Measurements from ENCODE around the gene HDLBP.

HDLBP gene

DNA sequence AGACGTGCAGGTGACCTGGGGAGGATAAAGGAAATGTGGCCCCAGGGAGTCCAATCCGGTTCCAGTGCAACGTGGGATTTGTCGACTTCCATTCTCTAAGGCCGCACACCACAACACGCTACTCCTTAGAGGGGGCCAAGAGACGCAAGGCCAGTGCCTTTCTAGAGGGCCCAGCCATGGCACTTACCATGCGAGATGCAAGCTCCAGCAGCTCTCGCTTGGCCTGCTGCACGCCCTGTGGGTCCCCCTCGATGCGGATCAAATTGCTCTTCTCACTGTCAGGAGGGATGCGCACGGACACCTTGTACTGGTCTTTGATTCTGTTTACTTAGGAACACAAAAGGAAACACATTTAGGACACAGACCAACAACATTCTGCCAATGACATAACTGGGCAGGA, 65.8 kb downstream of the HDLBP start:
- no peak for DNase-seq (ENCODE audit: low spot score)

DNA sequence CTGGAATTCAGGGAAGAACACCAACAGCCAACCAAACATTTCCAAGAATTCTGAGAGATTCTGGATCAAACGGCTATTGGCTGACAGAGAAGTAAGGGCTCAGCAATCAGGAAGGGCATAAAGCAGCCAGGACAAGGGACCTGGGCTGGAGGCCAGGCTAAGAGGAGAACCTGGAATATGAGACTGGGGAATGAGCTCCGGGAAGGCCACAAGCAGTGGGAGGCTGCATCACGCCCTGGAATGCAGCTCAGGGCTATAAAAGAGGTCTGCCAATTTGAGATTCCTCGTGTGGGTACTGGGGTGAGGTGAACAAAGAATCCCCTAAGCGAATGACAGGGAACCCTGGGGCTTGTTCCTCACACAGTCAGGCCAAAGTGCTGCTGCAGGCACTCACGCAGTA, 66.6 kb downstream of the HDLBP start:
- no peak for DNase-seq (ENCODE audit: low spot score)

- DNase-seq (ENCODE audit: low spot score), result no peak
Measured at GRCh38 chr2:241248289-241248688, 67.2 kb downstream of the HDLBP start.

- no peak for DNase-seq (ENCODE audit: low spot score)
Measured at GRCh38 chr2:241244368-241244767, 71.1 kb downstream of the HDLBP start.

DNA sequence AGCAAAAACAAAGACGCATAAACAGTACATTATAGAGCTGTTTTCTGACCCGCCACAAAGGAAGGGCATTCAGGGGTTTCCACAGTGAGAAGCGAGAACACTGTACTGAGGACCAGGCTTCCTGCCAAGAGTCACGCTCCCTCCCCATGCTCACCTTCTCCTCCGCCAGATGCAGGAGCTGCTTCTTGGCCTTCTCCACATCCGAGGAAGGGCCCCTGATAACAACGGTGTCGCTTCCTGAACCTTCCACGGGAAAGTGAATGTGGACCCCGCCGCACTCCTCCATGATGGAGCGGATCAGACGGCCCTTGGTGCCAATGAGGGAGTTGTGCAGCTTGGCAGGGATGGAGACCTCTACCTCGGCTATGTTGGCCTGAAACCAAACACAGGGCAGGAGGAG, 73.2 kb downstream of the HDLBP start:
- no peak for DNase-seq (ENCODE audit: low spot score)

DNA sequence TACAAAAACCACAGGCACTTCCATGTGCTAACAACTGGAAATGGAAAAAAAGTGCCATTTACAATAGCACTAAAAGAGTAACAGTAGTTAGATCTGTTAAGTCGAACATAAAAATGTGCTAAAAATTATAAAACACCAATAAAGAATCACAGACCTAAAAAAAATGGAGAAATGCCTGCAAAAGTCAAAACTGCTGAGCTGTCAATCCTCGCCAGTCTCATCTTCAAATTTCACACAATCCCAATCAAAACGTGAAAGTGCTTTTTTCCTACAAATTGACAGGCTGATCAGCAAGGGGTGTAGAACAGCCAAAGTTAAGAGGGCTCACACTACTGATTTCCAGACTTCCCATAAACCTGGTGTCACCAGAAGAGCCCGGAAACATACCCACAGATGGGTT, 73.8 kb downstream of the HDLBP start:
- DNase-seq (ENCODE audit: low spot score), result no peak

DNA sequence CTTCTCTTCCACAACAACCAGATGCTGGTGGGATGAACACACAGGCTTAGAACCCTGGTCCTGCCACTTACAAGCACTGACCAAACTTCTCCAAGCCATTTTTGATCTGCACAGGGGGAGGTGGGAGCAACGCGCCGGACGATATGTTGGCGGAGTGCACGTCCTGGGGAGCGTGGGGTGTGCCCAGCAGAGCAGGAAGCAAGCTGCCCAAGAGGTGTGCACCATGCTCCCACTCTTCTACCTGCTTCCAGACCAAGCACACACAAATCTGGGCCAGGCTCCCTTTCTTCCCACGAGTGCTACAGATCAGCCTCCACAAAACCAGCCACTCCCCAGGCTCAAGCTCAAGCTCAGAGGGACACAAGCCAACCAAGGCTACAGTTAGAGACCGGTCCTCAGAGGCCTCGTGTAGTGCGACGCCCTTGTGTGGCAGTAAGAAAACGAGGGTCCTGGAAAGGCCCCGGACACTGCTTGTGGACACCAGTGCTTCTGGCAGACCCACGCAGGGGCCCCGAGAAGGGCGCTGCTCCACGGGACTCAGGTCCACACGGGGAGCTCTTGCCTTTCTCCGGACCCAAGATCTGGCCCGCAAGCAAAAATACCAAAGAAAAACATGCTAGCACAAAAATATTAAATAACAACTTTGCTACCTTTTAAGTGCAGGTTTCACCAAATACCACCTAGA, 75.0 kb downstream of the HDLBP start:
- DNase-seq (ENCODE audit: low spot score), result no peak

- DNase-seq (ENCODE audit: low spot score), result no peak
Measured at GRCh38 chr2:241239552-241240202, 75.8 kb downstream of the HDLBP start.

DNA sequence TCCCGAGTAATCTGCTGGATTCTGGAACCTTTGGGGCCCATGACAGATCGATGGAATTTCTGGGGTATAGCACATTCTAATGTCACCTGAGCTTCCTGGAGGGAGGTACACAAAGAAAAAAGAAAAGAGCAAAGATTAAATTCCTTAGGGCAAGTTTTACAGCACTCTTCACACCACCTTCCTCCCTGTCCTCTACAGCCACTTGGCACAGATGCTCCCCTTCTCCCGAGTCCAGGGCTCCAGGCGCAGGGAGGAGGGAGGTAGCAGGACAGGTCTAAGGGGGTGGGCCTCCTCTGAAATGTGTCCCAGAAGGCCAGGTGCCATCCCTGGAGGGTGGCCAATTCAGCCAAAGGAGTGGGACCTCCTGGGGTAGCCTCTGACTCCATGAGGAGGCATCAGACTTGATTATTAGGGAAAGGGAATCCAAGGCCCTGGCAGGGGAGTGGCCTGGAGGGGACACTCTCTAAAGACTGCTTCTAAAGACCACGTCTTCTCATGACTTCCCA, 76.7 kb downstream of the HDLBP start:
- DNase-seq (ENCODE audit: low spot score), result no peak

GRCh38 chr2:241237949-241238371, 77.5 kb downstream of the HDLBP start:
- DNase-seq (ENCODE audit: low spot score), result no peak

DNA sequence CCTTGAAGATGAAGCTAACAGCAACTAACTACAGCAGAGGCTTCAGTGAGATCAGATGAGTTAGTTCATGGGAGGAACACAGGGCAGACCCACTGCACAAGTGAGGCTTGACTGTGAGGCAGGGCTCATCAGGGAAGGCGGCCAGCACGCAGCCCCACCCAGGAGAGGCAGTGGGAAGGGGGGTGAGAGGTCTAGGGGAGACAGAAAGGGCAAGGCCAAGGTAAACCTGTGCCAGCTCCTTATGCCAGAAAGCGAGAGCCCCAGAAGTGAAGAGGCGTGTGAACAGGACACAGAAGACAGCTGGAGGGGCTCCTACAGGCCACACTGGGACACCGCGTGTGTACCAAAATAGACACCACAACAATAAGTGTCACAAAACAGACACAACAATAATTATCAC, 78.4 kb downstream of the HDLBP start:
- DNase-seq (ENCODE audit: low spot score), result no peak

GRCh38 chr2:241235859-241236593, 79.4 kb downstream of the HDLBP start:
- no peak for DNase-seq (ENCODE audit: low spot score)

DNA sequence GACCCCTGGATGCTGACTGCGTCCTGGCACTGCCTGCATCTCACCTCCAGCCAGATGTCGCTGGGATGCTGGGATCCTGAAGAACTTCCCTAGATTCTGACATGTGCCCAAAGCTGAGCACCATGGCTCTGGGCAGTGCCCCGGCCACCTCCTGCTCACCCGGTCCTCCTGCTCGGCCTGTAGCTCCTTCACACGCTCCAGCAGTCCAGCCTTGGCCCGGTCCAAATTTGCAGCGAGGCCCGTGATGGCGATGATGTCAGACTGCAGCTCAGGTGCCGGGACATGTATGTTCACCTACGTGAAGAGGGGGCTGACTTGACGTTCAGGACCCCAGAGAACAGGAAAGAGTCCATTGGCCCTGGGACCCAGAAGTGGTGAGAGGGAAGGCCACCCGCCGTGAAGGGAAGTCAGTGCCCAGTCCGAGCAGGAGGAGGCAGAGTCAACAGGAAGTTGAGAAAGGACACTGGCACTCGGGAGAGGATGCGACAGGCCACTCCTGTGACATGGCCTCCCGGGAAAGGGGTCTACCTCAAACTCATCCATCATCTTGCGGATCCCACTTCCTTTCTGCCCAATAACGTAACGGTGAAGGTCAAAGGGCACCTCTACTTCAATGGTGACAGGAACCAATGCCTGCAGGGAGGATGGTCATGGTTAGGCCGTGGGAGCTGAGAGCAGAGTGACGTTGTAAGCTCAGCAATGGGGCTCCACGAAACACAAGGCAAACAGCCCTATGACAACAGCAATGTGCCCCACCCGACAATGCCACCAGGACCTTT, 80.3 kb downstream of the HDLBP start:
- no peak for DNase-seq (ENCODE audit: low spot score)

DNA sequence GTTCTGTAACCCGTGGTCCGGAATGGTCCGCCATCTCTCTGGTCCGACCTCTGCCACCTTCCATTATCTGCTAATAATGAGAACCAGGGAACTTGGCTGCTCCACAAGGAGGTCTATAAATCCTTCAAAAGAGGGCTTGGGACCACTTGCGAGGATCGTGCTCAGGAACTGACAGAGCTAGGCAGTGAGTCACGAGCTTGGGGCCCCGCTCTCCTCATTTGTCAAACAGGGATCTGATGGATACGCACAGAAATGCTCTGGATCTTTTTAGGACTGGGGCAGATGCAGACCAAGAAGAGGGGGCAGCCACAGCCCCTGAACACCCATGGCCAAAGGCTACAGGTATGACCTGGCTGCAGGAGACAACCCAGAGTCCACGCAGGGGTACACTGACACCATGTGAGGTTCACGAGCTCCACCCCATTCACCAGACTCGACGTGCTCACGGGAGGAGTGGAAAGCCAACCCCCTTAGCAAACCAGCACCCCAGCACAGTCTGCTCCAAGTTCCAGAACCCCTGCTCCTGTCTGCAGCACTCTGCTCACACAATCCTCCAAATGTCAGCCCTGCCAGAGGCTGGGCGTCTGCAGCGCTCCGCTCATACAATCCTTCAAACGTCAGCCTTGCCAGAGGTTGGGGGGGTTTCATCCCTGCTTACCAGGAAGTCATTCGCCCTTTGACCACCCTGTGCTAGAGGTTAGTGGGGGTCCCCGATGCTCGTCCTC, 81.2 kb downstream of the HDLBP start:
- no peak for DNase-seq (ENCODE audit: low spot score)

DNA sequence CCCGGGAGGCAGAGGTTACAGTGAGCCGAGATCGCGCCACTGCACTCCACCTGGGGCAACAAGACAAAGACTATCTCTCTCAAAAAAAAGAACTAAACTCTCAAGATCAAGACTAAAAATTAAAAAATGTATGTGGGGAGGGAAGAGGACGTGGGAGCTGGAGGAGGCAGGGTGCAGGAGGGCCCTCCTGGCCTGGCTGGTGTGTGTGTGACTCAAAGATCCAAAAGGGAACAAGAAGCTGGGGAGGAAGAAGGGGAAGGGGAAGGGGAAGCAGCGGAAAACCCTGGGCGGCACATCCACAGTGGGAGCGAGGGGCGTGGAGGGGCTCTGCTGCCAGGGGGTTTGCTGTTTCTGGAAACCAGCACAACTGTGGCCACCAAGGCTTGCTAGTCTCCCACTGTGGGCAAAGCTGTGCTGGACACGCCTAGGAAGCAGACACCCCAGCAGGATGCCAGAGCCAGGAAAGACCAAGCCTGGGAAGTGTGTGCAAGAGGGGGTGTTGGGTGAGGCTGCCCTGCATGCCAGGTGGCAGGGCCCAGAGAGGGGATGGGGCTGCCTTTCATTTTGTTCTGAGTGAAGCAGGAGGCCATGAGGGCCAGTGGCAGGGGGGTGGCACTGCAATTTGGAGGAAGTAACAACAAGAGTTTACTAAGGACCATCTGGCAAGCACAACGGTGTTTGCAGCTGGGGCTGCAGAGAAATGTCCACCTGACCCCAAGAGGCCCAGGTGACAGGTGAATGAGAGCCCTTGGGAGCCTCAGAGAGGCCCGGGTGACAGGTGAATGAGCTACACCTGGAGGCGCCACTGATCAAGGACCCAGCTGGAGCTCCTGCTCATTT, 82.5 kb downstream of the HDLBP start:
- no peak for DNase-seq (ENCODE audit: low spot score)

- peak; percentile 71 for DNase-seq (ENCODE audit: low spot score)
Measured at GRCh38 chr2:241230435-241230834, 85.0 kb downstream of the HDLBP start.

DNA sequence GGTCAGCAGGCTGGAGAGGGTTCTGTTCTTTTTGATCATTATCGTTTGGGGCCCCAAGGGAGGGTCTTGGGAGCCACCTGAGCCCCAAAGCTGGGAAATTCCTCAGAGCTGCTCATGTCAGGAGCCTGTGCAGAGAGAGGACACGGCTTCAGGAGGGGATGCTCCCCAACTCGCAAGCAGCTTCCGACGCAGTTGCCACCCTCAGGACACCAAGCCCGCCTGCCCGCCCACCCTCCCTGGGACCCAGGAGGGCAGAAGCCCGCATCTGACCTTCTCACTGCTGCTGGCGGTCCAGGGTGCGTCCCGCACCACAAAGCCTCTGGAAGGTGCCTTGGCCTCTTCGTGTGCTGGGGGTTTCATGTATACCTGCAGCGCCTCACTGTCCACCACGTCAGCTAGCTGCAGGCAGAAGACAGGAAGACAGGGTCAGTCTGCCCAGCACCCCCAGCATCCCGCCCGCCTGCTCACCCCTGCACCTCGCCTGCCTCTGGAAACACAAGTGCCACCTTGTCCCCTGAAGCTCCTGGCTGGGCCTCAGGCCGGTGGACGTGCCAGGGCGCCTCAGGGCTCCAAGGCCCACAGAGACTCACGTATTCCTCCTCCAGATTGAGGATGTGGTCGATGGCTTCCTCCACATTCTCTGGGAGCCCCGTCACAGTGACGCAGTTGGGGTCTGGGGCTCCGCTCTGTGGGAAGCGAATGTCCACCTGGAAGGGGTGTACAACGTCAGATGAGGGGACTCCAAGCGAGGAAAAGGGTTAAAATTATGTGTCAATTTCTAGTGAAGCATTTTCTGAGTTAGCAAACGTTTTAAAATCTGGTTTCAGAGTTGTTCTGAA, 85.7 kb downstream of the HDLBP start:
- DNase-seq (ENCODE audit: low spot score), result no peak

DNA sequence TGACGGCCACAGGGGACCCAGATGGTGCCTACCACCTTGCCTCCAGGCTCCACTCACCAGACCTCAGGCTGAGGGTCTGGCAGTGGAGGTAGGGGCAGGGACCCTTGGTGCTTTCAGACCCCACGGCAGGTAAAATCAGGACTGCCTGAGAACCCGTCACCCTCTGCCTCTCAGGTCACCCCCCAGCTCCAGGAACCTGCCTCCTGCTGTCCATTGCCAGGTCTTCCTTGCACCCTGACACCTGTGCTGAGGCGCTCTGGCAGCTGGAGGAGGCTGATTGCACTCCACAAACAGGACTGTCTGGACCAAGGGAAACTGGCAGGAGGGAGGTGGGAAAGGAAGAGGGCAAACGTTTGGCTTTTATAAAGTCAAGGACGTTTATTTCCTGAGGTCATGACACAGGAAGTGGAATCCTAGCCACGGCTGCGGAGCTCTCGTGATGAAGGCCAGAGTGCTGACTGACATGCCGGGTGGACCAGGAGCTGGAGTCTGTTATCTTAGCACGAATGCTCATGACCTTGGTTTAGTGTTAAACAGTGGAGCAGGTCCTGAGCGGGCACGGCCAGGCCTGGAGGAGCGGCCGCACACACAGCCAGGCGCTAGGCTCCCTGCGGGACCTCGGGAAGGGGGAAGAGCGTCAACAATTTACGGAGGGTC, 86.5 kb downstream of the HDLBP start:
- DNase-seq (ENCODE audit: low spot score), result no peak
